HFFc6 (cell line): ENCODE data around the gene BPI. TPM values are rescaled to one million over a fixed set of nuclear protein-coding genes. Genes with fewer than 3 reads are reported as not detected.

Source experiments
- DNase-seq: peaks from one replicate; pipeline ENCODE4 v3.0.0-alpha.2; 2018
- H3K27ac Mint-ChIP-seq: 2 replicates; pipeline ENCODE4 v1.8.0; 2020; ENCODE audit warnings: mild to moderate bottlenecking, mixed read lengths
- H3K27me3 Mint-ChIP-seq: 2 replicates; pipeline ENCODE4 v1.8.0; 2021; ENCODE audit warnings: mild to moderate bottlenecking, moderate library complexity, mixed read lengths; ENCODE audit not compliant: insufficient read depth
- H3K36me3 Mint-ChIP-seq: 2 replicates; pipeline ENCODE4 v1.8.0; 2021; ENCODE audit warnings: low read depth, mixed read lengths
- H3K4me1 Mint-ChIP-seq: 2 replicates; pipeline ENCODE4 v1.8.0; 2020; ENCODE audit warnings: low read depth, mixed read lengths
- H3K4me3 Mint-ChIP-seq: 2 replicates; pipeline ENCODE4 v1.8.0; 2020; ENCODE audit warnings: mild to moderate bottlenecking, moderate library complexity, mixed read lengths
- H3K9me3 Mint-ChIP-seq: 2 replicates; pipeline ENCODE4 v1.8.0; 2020; ENCODE audit warnings: mild to moderate bottlenecking, mixed read lengths
- total RNA-seq, 6 experiments: library from RNA; stranded (reverse); fragmentation: NEBNext Ultra II Directional; extraction: Animal tissue kit (Norgen Biotek cat#: 25700); gene quantifications; 2 replicates in 1 of 6; 3 replicates in 5 of 6; pipeline ENCODE4 v1.2.3, GENCODE V29; 2021
- TF ChIP-seq, protein P1 (sequence below): fragments of 200-600 bp; sonication (generic); IDR thresholded peaks from 2 replicates; pipeline ENCODE4 v1.5.0; 2021; ENCODE audit warnings: antibody characterized with exemption, mild to moderate bottlenecking

Gene BPI
- total RNA-seq, 6 experiments from 2014 or later = not detected

- Mint-ChIP-seq H3K36me3 (peaks cover 6% of the 10 kb centered on the region; the same call in 1 of the 2 replicates), H3K4me3 (no peak overlapping the region), H3K9me3 (peaks cover 7% of the 10 kb centered on the region), H3K4me1 (no peaks in the 10 kb centered on the region), H3K27ac (no peak overlapping the region), H3K27me3 (peaks cover 35% of the 10 kb centered on the region)
- TF ChIP-seq, protein P1, sequence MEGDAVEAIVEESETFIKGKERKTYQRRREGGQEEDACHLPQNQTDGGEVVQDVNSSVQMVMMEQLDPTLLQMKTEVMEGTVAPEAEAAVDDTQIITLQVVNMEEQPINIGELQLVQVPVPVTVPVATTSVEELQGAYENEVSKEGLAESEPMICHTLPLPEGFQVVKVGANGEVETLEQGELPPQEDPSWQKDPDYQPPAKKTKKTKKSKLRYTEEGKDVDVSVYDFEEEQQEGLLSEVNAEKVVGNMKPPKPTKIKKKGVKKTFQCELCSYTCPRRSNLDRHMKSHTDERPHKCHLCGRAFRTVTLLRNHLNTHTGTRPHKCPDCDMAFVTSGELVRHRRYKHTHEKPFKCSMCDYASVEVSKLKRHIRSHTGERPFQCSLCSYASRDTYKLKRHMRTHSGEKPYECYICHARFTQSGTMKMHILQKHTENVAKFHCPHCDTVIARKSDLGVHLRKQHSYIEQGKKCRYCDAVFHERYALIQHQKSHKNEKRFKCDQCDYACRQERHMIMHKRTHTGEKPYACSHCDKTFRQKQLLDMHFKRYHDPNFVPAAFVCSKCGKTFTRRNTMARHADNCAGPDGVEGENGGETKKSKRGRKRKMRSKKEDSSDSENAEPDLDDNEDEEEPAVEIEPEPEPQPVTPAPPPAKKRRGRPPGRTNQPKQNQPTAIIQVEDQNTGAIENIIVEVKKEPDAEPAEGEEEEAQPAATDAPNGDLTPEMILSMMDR = no peak
- no peak for DNase-seq
Measured at GRCh38 chr20:38340693-38341092, 36.7 kb downstream of the BPI start.

- peaks cover 7% of the 10 kb centered on the region for H3K9me3 Mint-ChIP-seq
- TF ChIP-seq, protein P1 = no peak
- H3K4me3 Mint-ChIP-seq = no peak overlapping the region
- no peak for DNase-seq
- no peak overlapping the region for H3K27ac Mint-ChIP-seq
- peaks cover 39% of the 10 kb centered on the region for H3K27me3 Mint-ChIP-seq
- peaks cover 6% of the 10 kb centered on the region; the same call in 1 of the 2 replicates for H3K36me3 Mint-ChIP-seq
- no peaks in the 10 kb centered on the region for H3K4me1 Mint-ChIP-seq
Measured at GRCh38 chr20:38342216-38342615, 38.3 kb downstream of the BPI start.

- DNase-seq = no peak
- peaks cover 4% of the 10 kb centered on the region for H3K9me3 Mint-ChIP-seq
- H3K36me3 Mint-ChIP-seq = peaks cover 3% of the 10 kb centered on the region; the same call in 1 of the 2 replicates
- H3K4me1 Mint-ChIP-seq = no peaks in the 10 kb centered on the region
- H3K27ac Mint-ChIP-seq = no peak overlapping the region
- peaks cover 40% of the 10 kb centered on the region for H3K27me3 Mint-ChIP-seq
- TF ChIP-seq, protein P1 = no peak
- H3K4me3 Mint-ChIP-seq = no peak overlapping the region
Measured at GRCh38 chr20:38342713-38343310, 38.9 kb downstream of the BPI start.

DNA sequence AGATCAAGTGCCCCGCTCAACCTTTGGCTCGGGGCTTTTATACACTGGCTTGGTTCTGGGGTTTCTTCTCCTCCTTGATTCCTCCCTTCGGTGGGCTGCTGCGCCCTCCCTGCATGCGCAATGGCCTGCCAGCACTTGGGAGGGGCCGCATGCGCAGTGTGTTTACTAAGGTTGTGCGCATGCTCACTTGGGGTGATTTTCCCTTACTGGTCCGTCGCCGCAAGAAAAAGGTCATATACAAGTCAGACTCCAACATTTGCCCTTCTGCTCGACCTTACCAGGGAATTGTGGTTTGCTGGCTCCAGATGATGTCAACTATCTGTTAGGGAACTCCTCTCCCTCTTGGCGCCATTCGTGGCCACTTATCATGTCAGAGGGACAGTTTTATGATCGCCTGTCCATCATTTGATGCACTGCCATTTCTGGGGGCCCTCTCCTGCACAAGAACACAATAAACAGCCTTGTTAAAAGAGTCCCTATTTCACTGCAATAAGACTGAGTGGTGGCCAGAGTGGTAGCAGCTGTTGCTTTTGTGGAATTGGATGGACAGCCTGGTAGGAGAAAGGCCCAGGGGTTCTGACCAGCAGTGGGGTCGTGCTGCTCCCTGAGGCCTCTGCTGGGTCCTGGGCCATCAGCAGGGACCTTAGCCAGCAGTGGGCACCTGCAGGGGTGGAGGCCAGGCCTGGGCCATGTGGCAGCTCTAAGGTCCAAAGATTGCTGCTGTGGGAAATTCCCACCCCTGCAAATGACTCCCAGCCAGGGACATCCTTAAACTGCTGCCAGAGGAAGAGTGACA, 39.6 kb downstream of the BPI start:
- TF ChIP-seq, protein P1 = no peak
- Mint-ChIP-seq H3K27me3 (peaks cover 43% of the 10 kb centered on the region), H3K27ac (no peak overlapping the region), H3K4me1 (no peaks in the 10 kb centered on the region), H3K4me3 (no peak overlapping the region), H3K36me3 (no peaks in the 10 kb centered on the region), H3K9me3 (no peaks in the 10 kb centered on the region)
- DNase-seq = no peak

- TF ChIP-seq, protein P1 = no peak
- Mint-ChIP-seq H3K27me3 (peaks cover 41% of the 10 kb centered on the region), H3K4me1 (no peaks in the 10 kb centered on the region), H3K9me3 (no peaks in the 10 kb centered on the region), H3K27ac (no peak overlapping the region), H3K36me3 (no peaks in the 10 kb centered on the region), H3K4me3 (no peak overlapping the region)
- no peak for DNase-seq
Measured at GRCh38 chr20:38344107-38344701, 40.2 kb downstream of the BPI start.
